Colon (tissue), 2 donors: Measurements from ENCODE around the gene CCDC33.

Experiments
- FAIRE-seq: peaks from 2 replicates; lab custom pipeline; 2012; peaks lifted over from hg19 to GRCh38; lab: Jason Lieb, UNC
- donor health status: control.
- donor health status: control.

Gene CCDC33

GRCh38 chr15:74259292-74259648 lies 23.1 kb downstream of the CCDC33 start:
- no peak for FAIRE-seq

DNA sequence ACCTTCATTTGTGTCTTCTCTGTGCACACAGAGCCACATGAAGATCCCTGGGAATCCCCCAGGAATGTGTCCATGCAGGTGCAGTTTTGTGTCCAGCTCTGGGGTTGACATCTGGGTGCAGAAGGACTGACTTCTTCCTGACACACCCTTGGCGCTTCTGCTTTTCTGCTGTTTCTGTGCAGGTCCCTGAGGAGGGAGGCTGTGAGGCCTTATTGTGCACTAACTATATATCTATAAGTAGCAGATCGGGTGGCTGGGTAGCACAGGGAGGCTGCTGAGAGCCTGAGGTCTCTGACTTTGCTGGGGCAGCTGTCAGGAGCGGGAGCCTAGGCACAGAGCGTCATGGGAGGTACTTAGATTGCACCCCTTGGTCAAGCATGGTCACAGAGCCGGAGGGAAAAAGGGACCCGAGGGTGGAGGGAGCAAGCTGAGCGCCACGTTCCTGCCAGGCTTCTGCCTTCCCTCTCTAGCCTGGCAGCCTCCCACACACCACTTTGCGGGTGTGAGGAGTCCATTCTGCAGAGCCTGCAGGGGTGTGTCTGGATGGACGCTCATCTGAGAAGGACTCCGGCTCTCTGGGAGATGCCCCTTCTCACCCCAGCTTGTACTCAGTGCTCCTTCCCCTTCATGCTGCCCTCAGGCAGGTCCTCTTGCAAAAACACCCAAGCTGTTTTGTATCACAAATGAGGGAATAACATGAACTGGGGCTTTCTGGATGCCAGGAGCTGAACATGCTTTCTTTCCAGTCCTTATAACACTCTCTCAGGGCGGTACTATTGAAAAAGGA lies 23.9 kb downstream of the CCDC33 start:
- no peak for FAIRE-seq

DNA sequence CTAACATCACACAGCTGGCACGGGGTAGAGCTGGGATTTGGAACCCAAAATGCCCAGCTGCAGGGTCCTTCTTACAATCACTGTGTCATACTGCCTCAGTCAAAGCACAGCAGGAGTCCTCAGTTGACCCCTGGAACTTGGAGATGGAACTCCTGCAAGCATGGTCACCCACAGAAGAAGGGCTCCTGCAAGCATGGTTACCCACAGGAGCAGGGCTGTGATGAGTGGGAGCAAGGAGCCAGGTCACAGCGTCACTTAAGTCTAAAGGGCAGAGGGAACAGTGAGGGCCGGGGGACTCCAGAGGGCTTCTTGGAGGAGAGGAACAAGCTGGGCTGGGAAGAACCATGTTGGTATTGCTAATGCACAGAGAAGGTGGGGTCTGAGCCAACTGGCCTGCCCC lies 24.9 kb downstream of the CCDC33 start:
- no peak for FAIRE-seq

DNA sequence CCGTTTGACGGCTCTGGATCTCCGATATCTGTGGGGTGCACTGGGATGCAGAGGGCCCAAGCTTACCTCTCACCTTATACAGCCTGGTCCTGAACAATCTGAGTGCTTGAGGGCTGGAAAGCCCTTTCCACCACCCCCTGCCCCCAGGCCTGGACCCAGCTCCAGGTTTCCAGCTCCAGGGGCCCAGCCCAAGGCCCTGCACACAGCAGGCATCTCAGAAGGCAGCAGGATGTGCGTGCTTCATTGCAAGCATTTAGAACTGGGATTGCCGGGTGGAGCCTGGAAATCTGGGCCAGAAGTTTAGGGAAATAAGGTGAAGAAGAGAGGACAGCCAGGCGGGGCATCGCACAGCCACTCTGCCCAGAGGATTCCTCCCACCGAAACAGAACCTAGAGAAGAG lies 25.6 kb downstream of the CCDC33 start:
- no peak for FAIRE-seq

GRCh38 chr15:74262151-74262550 lies 26.0 kb downstream of the CCDC33 start:
- FAIRE-seq, result no peak

DNA sequence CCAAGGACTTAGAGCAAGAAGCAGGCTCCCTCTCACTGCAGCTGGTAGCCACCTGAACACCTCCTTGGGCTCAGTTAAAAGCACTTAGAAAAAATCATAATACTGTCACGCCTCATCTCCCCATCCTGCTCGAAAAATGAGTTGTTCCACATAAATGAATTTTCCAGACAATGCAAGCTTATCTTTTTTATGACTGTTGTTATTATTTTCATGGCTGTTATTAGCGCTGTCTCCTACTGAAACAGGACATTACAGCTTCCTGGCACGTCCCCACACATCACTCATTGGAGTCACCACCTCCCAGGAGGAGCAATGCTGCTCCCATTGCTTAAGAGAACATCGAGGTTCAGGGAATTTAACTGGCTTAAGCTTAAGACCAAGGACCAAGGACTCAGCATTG lies 26.5 kb downstream of the CCDC33 start:
- no peak for FAIRE-seq

GRCh38 chr15:74263466-74263865 lies 27.3 kb downstream of the CCDC33 start:
- FAIRE-seq, result no peak

GRCh38 chr15:74264081-74264501 lies 28.0 kb downstream of the CCDC33 start:
- no peak for FAIRE-seq

DNA sequence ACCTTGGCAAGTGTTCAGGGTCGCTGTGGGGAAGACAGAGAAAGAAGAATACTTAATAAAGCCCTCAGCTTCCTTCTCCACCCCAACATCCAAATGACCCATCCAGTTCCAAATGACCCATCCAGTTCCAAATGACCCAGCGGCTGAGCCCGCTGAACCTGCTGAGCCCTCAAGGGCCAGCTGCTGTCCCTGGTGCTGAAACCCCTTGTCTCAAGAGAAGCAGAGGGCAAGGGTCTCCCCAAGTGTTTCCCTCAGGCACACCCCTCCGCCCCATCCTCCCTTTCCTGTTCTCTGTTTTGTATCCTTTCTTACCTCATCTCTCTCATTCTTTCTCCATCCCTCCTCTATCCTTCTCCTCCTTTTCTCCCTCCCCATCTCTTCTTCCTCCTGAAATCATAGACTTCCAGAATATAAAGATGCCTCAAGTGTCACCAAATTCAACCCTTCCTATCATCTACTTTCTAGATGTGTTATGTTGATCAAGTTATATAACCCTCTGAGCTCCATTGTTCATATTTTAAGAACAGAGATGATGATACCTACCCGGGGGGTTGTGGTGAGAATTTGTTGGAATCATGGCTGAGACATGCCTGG lies 29.0 kb downstream of the CCDC33 start:
- FAIRE-seq, result no peak

- FAIRE-seq, result no peak
Measured at GRCh38 chr15:74268020-74268419, 31.9 kb downstream of the CCDC33 start.

- no peak for FAIRE-seq
Measured at GRCh38 chr15:74269362-74270035, 33.4 kb downstream of the CCDC33 start.

- FAIRE-seq, result no peak
Measured at GRCh38 chr15:74270155-74270554, 34.0 kb downstream of the CCDC33 start.

- FAIRE-seq, result no peak
Measured at GRCh38 chr15:74270854-74271520, 34.9 kb downstream of the CCDC33 start.

DNA sequence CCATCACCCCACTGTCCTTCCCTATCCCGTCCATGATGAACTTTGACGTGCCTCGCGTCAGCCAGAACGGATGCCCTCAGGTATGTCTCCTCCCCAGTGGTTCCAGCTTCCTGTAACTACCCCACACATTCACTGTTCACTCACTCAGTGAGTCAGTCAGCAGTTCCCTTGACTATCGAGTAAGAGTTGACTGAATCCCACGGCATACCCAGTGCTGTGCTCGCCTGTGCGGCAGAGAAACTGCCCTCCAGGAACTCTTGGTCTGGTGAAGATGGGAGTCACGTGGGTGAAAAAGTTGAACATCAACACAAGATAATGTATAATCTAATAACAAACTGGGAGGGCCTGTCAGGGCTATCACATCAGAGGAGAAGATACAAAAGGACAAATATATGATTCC lies 36.7 kb downstream of the CCDC33 start:
- no peak for FAIRE-seq

- no peak for FAIRE-seq
Measured at GRCh38 chr15:74274470-74275038, 38.4 kb downstream of the CCDC33 start.

DNA sequence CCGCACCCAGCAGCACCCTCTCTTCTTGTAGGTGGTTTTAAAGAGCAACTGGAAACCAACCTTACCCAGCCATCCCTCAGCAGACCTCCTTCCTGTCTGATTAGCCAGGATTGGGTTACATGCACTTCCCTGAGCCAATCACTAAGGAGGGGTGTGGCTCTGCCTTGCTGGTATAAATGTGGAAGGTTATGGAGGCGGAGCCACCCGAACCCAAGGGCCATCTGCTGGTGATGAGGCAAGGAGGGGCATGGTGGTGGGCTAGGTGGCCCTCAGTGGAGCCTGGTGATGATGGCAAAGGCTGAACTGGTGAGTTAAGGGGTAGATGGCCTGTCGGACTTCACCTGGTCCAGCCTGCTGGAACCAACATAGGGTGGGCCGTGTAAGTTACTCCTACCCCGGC lies 39.8 kb downstream of the CCDC33 start:
- FAIRE-seq, result no peak

DNA sequence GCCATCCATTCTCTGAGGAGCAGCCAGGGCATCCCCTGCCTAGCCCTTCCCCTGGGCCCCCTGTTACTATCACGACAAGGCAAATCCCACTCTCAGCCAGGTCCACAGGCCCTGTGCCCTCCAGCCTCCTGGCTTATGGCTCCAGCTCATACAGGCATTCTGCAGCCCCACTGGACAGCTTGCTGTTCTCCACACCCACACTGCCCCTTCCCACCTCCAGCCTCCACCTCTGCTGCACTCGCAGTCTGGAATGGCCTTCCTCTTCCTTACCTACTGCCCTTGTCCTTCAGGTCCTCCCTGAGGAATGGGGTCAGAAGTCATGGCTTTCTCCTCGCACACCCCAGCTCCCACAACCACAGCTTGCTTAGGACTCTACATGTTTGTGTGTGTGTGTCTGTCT lies 40.4 kb downstream of the CCDC33 start:
- FAIRE-seq, result no peak

DNA sequence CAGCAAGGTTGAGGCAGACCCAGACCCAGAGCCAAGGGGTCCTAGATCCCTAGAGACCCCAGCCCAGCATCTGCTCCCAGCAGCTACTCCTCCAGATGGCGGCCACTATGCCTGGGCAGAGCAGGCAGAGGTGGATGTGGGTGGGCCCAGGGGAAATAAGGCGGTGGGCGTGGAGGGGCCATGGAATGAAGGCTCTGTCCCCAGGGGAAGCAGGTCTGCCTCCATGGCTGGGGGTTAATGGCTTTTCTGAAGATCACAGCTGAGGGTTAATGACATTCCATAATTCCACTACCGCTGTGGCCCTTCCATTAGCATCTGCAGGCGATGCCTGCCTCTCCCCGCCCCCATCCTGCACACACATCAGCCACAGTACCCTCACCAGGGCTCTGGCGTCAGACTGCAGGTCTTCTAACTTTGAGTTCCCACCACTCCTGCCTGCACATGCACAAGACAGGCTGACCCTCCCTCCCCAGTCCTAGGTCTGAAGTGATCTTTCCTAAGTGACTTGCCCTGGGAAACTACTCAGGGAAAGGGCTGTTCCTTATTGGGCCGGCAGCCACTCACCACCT lies 41.2 kb downstream of the CCDC33 start:
- FAIRE-seq, result no peak

DNA sequence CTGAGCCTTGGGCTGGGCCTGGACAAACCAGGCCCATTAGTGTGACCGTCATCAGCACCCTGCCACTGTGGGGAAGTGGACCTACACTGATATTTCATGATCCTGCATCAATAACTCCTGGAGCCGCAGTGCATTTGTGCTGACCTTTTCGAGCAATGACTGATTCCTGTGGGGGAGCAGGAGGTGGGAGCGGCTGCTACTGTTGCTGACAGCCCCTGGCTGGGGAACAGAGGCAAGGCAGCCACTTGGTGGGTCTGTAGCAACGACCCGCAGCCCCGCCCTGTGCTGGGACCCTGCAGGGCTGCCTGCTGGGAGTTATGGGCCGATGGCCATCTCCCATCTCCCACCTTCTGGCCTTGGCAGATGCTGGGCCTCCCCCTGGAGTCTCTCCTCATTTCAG lies 42.1 kb downstream of the CCDC33 start:
- no peak for FAIRE-seq

DNA sequence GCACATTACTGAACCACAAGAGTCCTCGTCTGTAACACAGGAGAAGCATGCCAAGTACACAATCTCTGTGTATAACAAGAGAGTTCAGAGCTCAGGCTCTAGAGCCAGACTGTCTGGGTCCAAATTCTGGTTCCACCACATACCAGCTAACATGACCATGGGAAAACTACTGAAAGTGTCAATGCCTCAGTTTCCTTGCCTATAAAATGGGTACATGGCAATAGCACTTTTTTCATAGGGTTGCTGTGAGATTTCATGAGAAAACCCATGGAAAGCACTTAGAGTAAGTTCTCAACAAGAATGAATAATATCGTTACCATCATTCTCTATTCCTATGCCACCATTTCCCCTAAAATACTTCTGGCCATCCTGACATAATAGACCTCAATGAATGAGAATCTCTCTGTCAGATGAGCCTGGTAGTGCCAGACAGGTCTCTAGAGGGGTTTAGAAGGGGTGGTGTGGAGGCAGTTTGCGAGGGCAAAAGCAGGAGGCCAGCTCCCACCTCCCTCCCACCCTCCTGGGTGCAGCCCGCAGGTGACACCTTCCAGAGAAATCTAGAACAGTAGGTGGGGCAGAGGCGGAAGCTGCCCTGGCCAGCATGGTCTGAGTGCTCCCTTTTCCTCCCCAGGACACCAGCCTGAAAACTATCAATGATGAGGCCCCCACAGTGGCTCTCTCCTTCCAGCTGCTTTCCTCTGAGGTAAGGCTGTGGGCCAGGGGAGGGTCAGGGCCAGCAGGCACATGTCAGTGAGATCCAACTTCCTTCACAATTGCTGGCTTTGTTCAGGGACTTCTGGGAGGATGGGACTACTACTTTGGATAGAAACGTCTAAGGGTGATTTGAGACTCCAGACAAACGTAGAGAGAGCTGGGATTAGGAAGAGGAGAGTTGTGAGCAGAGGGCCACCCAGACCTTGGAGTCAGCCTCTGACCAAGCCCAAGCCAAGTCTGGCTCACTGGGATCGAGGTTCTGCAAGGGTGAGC lies 45.3 kb downstream of the CCDC33 start:
- FAIRE-seq, result no peak

DNA sequence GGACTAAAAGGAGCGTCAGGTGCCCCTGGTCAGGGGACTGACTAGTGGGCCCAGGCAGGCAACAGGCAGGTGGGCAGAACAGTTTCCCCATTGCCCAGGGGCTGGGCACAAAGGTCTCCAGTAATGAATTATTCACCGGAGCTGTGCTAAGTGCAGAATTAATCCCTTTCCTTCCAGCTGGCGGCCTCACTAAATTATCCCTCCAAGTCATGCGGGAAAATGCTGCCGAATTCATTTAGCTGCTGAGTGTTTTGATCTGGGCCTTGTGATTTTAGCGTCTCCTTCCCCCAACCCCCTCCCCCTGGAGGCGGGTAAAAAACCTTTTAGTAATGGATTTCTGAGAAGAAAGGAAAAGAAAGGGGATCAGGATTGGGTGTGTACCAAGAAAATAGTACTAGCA lies 47.2 kb downstream of the CCDC33 start:
- no peak for FAIRE-seq
